GM11168 (cell line): ENCODE data around the gene PCDHGB3.
"Not testable (repeated sequence)": the region's sequence is repeated elsewhere in the genome, so short reads cannot be mapped to it uniquely, and the experiment has no call there.

Source experiments
- in situ Hi-C: fragments of 300-500 bp; cut with MboI; formaldehyde crosslinking; loops from one replicate; pipeline ENCODE4 v1.12.0; 2022; ENCODE audit warnings: low sequenced_read_pairs; ENCODE audit not compliant: unreplicated experiment

The PCDHGB3 gene

DNA sequence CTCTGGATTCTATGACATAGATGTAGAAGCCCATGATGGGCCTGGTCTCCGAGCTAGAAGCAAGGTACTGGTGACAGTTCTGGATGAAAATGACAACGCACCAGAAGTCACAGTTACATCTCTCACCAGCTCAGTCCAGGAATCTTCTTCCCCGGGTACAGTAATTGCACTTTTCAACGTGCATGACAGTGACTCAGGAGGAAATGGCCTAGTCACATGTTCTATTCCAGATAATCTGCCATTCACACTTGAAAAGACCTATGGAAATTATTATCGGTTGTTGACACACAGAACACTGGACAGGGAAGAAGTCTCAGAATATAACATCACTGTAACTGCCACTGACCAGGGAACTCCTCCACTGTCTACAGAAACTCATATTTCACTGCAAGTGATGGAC, 13.9 kb upstream of the PCDHGB3 start:
- in situ Hi-C loops: no loop called here

DNA sequence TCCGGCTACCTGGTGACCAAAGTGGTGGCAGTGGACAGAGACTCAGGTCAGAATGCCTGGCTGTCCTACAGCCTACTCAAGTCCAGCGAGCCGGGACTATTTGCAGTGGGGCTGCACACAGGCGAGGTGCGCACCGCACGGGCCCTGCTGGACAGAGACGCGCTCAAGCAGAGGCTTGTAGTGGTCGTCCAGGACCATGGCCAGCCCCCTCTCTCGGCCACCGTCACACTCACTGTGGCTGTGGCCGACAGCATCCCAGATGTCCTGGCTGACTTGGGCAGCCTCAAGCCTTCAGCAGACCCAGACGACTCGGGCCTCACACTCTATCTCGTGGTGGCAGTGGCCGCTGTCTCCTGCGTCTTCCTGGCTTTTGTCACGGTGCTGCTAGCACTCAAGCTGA, 13.1 kb upstream of the PCDHGB3 start:
- in situ Hi-C loops: no loop called here

DNA sequence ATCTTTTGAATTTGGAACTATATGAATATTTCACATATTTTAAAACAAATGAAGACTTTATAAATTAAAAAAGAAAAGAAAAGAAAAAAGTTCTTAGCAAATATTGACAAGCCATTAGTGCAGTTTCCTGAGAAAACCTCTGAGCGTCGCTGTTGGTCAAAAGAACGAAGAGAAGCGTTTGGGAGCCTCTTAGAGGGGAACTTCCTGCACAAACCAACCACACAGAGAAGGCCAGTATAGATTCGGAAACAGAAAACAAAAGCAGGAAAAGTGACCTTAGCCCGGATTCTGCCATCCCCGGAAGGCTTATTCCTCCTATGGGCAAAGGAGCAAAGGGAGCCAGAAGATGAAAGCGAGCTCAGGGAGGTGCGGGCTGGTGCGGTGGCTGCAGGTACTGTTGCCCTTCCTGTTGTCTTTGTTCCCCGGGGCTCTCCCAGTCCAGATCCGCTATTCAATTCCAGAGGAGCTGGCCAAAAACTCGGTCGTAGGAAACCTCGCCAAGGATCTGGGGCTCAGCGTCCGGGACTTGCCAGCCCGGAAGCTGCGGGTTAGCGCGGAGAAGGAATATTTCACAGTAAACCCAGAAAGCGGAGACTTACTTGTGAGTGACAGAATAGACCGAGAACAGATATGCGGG, 10.1 kb upstream of the PCDHGB3 start, which contains the start of gene PCDHGB2:
TSS of gene PCDHGB2 (plus strand) at position 205 of the 637 bp plus-strand sequence. CDS start at position 347, 142 bp downstream.
- in situ Hi-C loops: no loop called here

DNA sequence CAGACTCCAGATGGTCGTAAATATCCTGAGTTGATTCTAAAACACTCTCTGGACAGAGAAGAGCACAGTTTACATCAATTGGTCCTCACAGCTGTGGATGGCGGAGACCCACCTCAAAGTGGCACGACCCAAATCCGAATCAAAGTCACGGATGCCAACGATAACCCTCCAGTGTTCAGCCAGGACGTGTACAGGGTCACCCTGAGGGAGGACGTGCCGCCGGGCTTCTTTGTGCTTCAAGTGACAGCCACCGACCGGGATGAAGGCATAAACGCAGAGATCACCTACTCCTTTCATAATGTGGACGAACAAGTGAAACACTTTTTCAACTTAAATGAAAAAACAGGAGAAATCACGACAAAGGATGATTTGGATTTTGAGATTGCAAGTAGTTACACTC, 9.4 kb upstream of the PCDHGB3 start:
- in situ Hi-C loops: no loop called here

DNA sequence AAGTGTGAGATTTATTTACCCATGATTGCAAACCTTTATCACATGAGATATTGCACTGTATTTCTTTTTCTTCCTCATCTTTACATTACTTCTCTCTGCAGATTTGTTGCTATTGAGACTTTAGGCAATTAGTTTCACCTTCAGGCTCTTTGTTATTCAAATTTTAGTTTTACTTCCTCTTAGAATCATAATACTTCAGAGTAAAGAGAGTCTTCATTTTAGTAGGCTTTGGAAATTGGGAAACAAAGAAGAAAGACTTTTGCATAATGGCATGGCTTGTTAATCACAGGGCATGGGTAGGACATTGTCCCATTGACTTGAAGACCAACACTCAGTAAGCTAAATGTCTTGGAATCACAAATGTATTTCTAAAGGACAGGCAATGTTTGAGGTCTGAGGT, 7.3 kb upstream of the PCDHGB3 start:
- in situ Hi-C loops: no loop called here

DNA sequence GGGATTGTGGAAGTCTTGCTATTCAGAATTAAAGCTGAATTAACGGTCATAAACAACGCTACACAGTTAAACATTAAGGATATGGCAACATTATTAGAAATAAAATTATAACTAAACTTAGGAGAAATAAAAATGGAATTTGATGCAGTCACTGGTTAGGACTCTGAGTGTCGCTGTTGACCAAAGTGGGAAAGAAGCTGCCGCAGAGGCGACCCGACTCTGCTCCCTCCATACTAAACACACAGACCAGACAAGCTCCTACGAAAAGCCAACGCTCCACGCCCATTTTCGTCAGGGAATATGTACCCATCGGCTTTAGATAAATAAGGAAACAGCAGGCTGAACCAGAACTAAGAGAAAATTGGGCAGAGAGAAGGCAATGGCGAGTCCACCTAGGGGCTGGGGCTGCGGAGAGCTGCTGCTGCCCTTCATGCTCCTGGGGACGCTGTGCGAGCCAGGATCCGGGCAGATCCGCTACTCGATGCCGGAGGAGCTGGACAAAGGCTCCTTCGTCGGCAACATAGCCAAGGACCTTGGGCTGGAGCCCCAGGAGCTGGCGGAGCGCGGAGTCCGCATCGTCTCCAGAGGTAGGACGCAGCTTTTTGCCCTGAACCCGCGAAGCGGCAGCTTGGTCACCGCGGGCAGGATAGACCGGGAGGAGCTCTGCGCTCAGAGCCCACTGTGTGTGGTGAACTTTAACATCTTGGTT, 5.9 kb upstream of the PCDHGB3 start, which contains the start of gene PCDHGA5:
TSS of gene PCDHGA5 (plus strand) at position 211 of the 709 bp plus-strand sequence. CDS start at position 380, 169 bp downstream.
- in situ Hi-C loops: no loop called here

DNA sequence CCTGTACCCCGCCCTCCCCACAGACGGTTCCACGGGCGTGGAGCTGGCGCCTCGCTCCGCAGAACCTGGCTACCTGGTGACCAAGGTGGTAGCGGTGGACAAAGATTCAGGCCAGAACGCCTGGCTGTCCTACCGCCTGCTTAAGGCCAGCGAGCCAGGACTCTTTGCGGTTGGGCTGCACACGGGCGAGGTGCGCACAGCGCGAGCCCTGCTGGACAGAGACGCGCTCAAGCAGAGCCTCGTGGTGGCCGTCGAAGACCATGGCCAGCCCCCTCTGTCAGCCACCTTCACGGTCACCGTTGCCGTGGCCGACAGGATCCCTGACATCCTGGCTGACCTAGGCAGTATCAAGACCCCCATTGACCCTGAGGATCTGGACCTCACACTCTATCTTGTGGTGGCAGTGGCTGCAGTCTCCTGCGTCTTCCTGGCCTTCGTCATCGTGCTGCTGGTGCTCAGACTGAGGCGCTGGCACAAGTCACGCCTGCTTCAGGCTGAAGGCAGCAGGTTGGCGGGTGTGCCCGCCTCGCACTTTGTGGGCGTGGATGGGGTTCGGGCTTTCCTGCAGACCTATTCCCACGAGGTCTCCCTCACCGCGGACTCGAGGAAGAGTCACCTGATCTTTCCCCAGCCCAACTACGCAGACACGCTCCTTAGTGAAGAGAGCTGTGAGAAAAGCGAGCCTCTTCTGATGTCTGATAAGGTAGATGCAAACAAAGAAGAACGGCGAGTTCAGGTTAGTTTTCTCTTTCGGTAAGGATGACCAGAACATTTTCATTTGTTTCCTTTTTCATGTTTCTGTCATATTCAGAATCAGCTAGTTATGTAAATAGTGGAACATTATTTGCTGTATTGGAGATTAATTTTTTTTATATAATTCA, 3.8 kb upstream of the PCDHGB3 start:
- in situ Hi-C loops: no loop called here

DNA sequence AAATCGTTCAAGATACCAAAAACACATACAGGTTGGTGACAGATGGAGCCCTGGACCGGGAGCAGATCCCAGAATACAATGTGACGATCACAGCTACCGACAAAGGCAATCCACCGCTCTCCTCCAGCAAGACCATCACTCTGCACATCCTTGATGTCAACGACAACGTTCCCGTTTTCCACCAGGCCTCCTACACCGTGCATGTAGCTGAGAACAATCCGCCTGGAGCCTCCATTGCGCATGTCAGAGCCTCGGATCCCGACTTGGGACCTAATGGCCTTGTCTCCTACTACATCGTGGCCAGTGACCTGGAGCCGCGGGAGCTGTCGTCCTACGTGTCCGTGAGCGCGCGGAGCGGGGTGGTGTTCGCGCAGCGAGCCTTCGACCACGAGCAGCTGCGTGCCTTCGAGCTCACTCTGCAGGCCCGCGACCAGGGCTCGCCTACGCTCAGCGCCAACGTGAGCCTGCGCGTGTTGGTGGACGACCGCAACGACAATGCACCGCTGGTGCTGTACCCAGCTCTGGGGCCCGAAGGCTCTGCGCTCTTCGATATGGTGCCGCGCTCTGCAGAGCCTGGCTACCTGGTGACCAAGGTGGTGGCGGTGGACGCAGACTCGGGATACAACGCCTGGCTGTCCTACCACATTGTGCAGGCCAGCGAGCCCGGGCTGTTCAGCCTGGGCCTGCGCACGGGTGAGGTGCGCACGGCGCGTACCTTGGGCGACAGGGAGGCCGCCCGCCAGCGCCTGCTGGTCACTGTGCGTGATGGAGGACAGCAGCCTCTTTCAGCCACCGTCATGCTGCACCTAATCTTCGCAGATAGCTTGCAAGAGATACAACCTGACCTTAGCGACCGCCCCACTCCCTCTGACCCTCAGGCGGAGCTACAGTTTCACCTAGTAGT, 1.8 kb downstream of the PCDHGB3 start:
- in situ Hi-C loops: no loop called here

DNA sequence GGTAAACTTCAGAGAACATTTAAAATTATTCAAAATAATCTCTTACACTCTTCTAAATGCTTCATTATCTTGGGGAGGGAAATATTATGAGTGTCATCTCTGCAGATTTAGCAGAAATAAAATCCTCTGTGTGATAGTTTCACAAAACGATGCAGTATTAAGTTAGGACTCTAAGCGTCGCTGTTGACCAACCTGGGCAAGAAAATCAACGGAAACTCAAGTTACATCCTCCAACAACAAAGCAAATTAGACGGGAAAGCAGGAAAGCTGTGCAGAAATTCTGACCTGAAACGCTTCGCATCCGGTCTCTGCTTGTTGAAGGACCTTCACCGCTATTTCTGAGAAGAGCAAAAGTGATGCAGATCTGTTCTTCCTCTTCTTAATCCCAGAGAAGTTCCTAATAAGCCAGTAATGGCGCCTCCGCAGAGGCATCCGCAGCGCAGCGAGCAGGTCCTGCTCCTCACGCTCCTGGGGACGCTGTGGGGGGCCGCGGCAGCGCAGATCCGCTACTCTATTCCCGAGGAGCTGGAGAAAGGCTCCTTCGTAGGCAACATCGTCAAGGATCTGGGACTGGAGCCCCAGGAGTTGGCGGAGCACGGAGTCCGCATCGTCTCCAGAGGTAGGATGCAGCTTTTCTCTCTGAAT, 3.8 kb downstream of the PCDHGB3 start, which contains the start of gene PCDHGA6:
TSS of gene PCDHGA6 (plus strand) at position 219 of the 645 bp plus-strand sequence. CDS start at position 412, 193 bp downstream.
- in situ Hi-C loops: no loop called here

DNA sequence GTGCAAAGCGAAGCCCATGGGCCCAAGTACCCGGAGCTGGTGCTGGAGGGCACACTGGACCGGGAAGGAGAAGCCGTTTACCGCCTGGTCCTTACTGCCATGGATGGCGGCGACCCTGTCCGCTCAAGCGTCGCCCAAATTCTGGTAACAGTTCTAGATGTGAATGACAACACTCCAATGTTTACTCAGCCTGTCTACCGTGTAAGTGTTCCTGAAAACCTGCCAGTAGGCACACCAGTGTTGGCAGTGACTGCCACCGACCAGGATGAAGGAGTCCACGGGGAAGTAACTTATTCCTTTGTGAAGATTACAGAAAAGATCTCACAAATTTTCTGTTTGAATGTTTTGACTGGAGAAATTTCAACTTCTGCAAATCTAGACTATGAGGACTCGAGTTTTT, 4.6 kb downstream of the PCDHGB3 start:
- in situ Hi-C loops: no loop called here

DNA sequence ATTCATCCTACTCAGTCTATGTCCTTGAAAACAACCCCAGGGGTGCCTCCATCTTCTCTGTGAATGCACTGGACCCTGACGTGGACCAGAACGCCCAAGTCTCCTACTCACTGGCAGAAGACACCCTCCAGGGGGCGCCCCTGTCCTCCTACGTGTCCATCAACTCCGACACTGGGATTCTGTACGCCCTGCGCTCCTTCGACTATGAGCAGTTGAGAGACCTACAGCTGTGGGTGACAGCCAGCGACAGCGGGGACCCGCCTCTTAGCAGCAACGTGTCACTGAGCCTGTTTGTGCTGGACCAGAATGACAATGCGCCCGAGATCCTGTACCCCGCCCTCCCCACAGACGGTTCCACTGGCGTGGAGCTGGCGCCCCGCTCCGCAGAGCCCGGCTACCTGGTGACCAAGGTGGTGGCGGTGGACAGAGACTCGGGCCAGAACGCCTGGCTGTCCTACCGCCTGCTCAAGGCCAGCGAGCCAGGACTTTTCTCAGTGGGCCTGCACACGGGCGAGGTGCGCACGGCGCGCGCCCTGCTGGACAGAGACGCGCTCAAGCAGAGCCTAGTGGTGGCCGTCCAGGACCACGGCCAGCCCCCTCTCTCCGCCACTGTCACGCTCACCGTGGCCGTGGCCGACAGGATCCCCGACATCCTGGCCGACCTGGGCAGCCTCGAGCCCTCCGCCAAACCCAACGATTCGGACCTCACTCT, 5.6 kb downstream of the PCDHGB3 start:
- in situ Hi-C loops: not testable (repeated sequence)

DNA sequence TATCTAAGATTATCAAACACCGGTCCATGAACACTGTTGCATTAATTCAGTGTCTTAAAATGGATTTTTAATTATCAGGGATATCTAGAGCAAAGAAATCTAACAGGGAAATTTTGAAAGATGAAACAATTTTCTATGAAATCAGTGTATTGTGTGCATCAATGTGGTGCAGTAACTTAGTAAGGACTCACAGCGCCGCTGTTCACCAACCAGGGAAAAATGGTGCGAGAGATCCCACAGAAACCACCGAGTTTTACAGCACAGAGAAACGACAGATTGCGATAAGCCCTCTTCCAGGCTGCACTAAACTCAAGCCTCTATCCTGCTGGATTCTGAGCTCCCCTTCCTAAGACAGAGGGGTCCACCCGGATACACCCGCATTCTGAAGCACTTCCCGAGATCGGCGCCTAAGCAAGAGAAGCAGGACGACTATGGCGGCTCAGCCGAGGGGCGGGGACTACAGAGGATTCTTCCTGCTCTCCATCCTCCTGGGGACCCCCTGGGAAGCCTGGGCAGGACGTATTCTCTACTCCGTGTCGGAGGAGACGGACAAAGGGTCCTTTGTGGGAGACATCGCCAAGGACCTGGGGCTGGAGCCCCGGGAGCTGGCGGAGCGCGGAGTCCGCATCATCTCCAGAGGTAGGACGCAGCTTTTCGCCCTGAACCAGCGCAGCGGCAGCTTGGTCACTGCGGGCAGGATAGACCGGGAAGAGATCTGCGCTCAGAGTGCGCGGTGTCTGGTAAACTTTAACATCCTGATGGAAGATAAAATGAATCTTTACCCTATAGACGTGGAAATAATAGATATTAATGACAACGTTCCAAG, 12.6 kb downstream of the PCDHGB3 start, which contains the start of gene PCDHGA7:
TSS of gene PCDHGA7 (plus strand) at position 274 of the 826 bp plus-strand sequence. CDS start at position 432, 158 bp downstream.
- in situ Hi-C loops: no loop called here

DNA sequence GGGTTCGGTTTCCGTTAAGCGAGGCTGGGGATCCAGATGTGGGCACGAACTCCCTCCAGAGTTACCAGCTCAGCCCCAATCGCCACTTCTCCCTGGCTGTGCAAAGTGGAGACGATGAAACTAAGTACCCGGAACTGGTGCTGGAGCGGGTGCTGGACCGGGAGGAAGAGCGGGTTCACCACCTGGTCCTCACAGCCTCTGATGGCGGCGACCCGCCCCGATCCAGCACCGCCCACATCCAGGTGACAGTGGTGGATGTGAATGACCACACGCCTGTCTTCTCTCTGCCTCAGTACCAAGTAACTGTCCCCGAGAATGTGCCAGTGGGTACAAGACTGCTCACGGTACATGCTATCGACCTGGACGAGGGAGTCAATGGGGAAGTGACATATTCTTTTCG, 13.3 kb downstream of the PCDHGB3 start:
- in situ Hi-C loops: no loop called here

DNA sequence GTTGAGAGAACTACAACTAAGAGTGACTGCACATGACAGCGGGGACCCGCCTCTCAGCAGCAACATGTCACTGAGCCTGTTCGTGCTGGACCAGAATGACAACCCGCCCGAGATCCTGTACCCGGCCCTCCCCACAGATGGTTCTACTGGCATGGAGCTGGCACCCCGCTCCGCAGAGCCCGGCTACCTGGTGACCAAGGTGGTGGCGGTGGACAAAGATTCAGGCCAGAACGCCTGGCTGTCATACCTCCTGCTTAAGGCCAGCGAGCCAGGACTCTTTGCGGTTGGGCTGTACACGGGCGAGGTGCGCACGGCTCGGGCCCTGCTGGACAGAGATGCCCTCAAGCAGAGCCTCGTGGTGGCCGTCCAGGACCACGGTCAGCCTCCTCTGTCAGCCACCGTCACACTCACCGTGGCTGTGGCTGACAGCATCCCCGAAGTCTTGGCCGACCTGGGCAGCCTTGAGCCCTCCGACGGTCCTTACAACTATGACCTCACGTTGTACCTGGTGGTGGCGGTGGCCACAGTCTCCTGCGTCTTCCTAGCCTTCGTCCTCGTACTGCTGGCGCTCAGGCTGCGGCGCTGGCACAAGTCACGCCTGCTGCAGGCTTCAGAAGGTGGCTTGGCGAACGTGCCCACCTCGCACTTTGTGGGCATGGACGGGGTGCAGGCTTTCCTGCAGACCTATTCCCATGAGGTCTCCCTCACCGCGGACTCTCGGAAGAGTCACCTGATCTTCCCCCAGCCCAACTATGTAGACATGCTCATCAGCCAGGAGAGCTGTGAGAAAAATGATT, 14.6 kb downstream of the PCDHGB3 start:
- in situ Hi-C loops: no loop called here

DNA sequence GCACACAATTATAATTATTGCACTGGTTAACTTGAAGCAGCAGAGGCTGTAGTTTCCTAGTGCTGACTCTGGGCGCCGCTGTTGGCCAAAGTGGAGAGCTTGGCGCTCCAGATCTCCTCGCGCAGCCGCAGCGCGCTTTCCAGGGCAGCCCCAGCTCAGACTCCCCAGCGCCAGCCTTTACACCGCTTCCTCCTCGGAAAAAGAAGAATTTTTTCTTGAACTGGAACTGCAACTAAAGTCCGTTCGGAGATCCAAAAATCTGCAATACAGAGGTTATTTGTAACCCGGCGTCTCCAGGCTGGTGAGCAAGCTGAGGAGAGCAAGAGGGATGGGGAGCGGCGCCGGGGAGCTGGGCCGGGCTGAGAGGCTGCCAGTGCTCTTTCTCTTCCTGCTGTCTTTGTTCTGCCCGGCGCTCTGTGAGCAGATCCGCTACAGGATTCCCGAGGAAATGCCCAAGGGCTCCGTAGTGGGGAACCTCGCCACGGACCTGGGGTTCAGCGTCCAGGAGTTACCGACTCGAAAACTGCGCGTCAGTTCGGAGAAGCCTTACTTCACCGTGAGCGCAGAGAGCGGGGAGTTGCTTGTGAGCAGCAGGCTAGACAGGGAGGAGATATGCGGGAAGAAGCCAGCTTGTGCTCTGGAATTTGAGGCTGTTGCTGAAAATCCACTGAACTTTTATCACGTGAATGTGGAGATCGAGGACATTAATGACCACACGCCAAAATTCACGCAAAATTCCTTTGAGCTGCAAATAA, 17.7 kb downstream of the PCDHGB3 start, which contains the start of gene PCDHGB4:
TSS of gene PCDHGB4 (plus strand) at position 142 of the 755 bp plus-strand sequence. CDS start at position 329, 187 bp downstream.
- in situ Hi-C loops: not testable (repeated sequence)

DNA sequence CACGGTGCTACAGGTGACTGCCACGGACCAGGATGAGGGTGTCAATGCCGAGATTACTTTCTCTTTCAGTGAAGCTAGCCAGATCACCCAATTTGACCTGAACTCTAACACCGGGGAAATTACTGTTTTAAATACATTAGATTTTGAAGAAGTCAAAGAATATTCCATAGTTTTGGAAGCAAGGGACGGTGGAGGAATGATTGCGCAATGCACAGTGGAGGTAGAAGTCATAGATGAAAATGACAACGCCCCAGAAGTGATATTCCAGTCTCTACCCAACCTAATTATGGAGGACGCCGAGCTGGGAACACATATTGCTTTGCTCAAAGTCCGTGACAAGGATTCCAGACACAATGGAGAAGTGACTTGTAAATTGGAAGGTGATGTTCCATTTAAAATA, 18.6 kb downstream of the PCDHGB3 start:
- in situ Hi-C loops: no loop called here
